ENCODE results near the gene KIF1B. TPM values are rescaled to one million over a fixed set of nuclear protein-coding genes. Genes with fewer than 3 reads are reported as not detected.

Gene KIF1B
- total and polyA plus RNA-seq, 9 of the 15 experiments (the other 6 are each of a cell fraction or from before 2014, with no cell fraction given), result 2.8 to 19.8 (median 11.9) TPM

DNA sequence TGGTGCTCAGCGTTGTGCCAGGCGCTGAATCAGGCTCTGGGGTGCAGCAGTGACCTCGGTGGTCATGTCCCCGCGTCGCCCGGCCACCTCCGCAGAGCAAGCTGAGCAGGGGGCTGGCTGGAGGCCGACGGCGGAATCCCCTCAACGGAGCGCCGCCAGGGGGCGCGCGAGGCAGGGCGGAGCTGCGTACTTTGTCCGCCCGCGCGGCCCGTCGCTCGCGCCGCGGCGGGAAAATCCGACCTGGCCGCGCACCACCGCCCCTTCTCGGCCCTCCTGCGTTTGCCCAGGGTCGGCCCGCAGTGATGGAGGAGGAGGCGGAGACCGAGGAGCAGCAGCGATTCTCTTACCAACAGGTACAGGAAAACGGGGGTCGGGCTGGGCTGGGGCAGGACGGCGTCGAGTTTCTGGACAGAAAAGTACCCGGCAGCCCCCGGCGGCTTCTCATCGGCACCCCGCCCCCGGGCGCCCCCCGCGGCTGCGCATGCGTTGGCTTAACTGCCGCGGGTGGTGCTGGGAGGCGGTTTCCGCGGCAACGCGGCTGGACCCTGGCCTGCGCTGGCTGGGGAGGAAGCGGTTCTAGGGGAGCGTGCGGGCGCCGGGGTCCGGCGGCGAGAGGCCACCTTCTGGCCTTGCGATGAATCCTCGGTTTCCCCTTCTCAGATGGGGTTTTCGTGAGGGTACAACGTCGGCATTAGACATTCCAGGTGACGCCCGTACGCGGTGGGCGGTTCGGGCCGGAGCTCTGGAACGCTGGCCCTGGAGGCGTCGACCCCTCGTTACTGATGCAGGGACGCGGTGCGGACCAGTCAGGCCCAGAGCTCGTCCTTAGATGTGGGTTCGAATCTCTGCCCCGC is 220.1 kb downstream of the KIF1B start, which contains the start of gene CENPS (continued):
- TF ChIP-seq, protein P1, sequence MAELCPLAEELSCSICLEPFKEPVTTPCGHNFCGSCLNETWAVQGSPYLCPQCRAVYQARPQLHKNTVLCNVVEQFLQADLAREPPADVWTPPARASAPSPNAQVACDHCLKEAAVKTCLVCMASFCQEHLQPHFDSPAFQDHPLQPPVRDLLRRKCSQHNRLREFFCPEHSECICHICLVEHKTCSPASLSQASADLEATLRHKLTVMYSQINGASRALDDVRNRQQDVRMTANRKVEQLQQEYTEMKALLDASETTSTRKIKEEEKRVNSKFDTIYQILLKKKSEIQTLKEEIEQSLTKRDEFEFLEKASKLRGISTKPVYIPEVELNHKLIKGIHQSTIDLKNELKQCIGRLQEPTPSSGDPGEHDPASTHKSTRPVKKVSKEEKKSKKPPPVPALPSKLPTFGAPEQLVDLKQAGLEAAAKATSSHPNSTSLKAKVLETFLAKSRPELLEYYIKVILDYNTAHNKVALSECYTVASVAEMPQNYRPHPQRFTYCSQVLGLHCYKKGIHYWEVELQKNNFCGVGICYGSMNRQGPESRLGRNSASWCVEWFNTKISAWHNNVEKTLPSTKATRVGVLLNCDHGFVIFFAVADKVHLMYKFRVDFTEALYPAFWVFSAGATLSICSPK (IDR thresholded peaks at IDR 0.05; ENCODE audit: borderline replicate concordance), result no peak
- TF ChIP-seq CCAR2 (IDR thresholded peaks at IDR 0.05; ENCODE audit: low read depth, low read length), result no peak
- TF ChIP-seq ZNF583 (CRISPR knock-in tag; IDR thresholded peaks at IDR 0.05), result peak; percentile 71; the same call in 1 of the 2 replicates
- no peak for TF ChIP-seq PTBP1 (IDR thresholded peaks at IDR 0.05; ENCODE audit: low read depth, low read length)
- 0 out of 2 replicates have a peak, but pooled peaks have one; percentile 19 for TF ChIP-seq HLTF (IDR thresholded peaks at IDR 0.05)
- no peak for TF ChIP-seq POLR3A (IDR thresholded peaks at IDR 0.05; ENCODE audit: borderline replicate concordance, extremely low read depth, insufficient read depth, insufficient read length)
- TF ChIP-seq, protein P2, sequence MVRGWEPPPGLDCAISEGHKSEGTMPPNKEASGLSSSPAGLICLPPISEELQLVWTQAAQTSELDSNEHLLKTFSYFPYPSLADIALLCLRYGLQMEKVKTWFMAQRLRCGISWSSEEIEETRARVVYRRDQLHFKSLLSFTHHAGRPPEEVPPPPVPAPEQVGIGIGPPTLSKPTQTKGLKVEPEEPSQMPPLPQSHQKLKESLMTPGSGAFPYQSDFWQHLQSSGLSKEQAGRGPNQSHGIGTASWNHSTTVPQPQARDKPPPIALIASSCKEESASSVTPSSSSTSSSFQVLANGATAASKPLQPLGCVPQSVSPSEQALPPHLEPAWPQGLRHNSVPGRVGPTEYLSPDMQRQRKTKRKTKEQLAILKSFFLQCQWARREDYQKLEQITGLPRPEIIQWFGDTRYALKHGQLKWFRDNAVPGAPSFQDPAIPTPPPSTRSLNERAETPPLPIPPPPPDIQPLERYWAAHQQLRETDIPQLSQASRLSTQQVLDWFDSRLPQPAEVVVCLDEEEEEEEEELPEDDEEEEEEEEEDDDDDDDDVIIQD (CRISPR knock-in tag; IDR thresholded peaks at IDR 0.05), result peak; percentile 50; the same call in 1 of the 2 replicates
- no peak; the same call in 1 of the 2 replicates for TF ChIP-seq TCFL5 (CRISPR knock-in tag; conservative IDR thresholded peaks at IDR 0.05)
- TF ChIP-seq, protein P3, sequence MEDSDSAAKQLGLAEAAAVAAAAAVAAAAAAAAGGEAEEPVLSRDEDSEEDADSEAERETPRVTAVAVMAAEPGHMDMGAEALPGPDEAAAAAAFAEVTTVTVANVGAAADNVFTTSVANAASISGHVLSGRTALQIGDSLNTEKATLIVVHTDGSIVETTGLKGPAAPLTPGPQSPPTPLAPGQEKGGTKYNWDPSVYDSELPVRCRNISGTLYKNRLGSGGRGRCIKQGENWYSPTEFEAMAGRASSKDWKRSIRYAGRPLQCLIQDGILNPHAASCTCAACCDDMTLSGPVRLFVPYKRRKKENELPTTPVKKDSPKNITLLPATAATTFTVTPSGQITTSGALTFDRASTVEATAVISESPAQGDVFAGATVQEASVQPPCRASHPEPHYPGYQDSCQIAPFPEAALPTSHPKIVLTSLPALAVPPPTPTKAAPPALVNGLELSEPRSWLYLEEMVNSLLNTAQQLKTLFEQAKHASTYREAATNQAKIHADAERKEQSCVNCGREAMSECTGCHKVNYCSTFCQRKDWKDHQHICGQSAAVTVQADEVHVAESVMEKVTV (CRISPR knock-in tag; IDR thresholded peaks at IDR 0.05), result peak; percentile 92
- no peak for TF ChIP-seq PTRF (tag; IDR thresholded peaks at IDR 0.05)
- TF ChIP-seq, protein P4, sequence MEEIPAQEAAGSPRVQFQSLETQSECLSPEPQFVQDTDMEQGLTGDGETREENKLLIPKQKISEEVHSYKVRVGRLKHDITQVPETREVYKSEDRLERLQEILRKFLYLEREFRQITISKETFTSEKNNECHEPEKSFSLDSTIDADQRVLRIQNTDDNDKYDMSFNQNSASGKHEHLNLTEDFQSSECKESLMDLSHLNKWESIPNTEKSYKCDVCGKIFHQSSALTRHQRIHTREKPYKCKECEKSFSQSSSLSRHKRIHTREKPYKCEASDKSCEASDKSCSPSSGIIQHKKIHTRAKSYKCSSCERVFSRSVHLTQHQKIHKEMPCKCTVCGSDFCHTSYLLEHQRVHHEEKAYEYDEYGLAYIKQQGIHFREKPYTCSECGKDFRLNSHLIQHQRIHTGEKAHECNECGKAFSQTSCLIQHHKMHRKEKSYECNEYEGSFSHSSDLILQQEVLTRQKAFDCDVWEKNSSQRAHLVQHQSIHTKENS (CRISPR knock-in tag; IDR thresholded peaks at IDR 0.05), result no peak
- TF ChIP-seq, protein P5, sequence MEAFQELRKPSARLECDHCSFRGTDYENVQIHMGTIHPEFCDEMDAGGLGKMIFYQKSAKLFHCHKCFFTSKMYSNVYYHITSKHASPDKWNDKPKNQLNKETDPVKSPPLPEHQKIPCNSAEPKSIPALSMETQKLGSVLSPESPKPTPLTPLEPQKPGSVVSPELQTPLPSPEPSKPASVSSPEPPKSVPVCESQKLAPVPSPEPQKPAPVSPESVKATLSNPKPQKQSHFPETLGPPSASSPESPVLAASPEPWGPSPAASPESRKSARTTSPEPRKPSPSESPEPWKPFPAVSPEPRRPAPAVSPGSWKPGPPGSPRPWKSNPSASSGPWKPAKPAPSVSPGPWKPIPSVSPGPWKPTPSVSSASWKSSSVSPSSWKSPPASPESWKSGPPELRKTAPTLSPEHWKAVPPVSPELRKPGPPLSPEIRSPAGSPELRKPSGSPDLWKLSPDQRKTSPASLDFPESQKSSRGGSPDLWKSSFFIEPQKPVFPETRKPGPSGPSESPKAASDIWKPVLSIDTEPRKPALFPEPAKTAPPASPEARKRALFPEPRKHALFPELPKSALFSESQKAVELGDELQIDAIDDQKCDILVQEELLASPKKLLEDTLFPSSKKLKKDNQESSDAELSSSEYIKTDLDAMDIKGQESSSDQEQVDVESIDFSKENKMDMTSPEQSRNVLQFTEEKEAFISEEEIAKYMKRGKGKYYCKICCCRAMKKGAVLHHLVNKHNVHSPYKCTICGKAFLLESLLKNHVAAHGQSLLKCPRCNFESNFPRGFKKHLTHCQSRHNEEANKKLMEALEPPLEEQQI (IDR thresholded peaks at IDR 0.05), result no peak
- no peak for TF ChIP-seq NR4A1 (CRISPR knock-in tag; IDR thresholded peaks at IDR 0.05)
- peak; percentile 77 for TF ChIP-seq NR4A1 (tag; IDR thresholded peaks at IDR 0.05)
- peak in 1 of 2 experiments; percentile 97; a peak in 3 of 4 replicates for TF ChIP-seq HDAC1 (IDR thresholded peaks at IDR 0.05)
- TF ChIP-seq, protein P6, sequence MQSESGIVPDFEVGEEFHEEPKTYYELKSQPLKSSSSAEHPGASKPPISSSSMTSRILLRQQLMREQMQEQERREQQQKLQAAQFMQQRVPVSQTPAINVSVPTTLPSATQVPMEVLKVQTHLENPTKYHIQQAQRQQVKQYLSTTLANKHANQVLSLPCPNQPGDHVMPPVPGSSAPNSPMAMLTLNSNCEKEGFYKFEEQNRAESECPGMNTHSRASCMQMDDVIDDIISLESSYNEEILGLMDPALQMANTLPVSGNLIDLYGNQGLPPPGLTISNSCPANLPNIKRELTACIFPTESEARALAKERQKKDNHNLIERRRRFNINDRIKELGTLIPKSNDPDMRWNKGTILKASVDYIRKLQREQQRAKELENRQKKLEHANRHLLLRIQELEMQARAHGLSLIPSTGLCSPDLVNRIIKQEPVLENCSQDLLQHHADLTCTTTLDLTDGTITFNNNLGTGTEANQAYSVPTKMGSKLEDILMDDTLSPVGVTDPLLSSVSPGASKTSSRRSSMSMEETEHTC (IDR thresholded peaks at IDR 0.05), result peak; percentile 35; the same call in 1 of the 2 replicates
